Measurements from ENCODE around the gene KCNAB2.

DNA sequence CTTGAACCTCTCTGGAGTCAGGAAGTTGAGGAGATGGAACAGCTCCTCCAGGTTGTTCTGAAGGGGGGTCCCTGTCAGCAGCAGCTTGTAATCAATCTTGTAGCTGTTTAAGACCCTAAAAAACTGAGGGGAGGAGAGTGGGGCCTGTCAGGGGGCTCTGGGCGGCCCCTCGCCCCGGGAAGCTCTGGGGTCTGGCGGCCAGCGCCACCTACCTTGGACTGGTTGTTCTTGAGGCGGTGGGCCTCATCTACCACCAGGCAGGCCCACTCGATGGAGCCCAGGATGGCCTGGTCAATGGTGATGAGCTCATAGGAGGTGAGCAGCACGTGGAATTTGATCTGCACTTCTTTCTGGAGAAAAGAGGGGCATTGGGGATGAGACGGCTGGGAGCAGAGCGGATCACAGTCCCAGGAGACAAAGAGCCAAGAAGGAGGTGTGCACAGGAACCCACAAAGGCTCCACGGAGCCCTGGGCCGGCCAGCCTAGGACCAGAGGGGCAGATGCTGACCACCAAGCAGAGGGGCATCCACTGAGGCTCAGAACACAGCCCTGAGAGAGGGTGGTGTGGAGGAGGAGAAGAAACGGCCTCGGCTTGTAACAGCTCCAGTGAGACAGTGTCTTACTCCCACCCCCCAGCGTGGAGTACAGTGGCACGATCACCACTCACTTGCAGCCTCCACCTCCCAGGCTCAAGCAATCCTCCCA lies 91.0 kb downstream of the KCNAB2 start:
- TF ChIP-seq, protein P1, sequence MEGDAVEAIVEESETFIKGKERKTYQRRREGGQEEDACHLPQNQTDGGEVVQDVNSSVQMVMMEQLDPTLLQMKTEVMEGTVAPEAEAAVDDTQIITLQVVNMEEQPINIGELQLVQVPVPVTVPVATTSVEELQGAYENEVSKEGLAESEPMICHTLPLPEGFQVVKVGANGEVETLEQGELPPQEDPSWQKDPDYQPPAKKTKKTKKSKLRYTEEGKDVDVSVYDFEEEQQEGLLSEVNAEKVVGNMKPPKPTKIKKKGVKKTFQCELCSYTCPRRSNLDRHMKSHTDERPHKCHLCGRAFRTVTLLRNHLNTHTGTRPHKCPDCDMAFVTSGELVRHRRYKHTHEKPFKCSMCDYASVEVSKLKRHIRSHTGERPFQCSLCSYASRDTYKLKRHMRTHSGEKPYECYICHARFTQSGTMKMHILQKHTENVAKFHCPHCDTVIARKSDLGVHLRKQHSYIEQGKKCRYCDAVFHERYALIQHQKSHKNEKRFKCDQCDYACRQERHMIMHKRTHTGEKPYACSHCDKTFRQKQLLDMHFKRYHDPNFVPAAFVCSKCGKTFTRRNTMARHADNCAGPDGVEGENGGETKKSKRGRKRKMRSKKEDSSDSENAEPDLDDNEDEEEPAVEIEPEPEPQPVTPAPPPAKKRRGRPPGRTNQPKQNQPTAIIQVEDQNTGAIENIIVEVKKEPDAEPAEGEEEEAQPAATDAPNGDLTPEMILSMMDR (IDR thresholded peaks at IDR 0.05), result no peak
- TF ChIP-seq EZH2 (IDR thresholded peaks at IDR 0.05; ENCODE audit: borderline replicate concordance, insufficient read depth, low read depth, low read length, poor library complexity, severe bottlenecking), result no peak
